Measurements from ENCODE around the gene F10.
"Not testable (repeated sequence)": the region's sequence is repeated elsewhere in the genome, so short reads cannot be mapped to it uniquely, and the experiment has no call there.

Gene F10

GRCh38 chr13:113122550-113123225, at the start of gene F10:
TSS of gene F10 (plus strand) at chr13:113122799. CDS start at chr13:113122856, 57 bp downstream.
- DNase-seq (ENCODE audit: low read depth) = peak; percentile 19

GRCh38 chr13:113073942-113074341, 48.7 kb upstream of the F10 start:
- H3K4me3 ChIP-seq (ENCODE audit: low read depth, low read length) = no peak overlapping the region
- no peak for DNase-seq (ENCODE audit: low read depth)

More at GRCh38 chr13:113122550-113123225, at the start of gene F10:
- H3K4me3 ChIP-seq (ENCODE audit: low read depth, low read length) = peak within 1 kb of the TSS; percentile 18

GRCh38 chr13:113074401-113074800, 48.2 kb upstream of the F10 start:
- DNase-seq (ENCODE audit: low read depth) = no peak
- no peak overlapping the region for H3K4me3 ChIP-seq (ENCODE audit: low read depth, low read length)

GRCh38 chr13:113074876-113075275, 47.7 kb upstream of the F10 start:
- no peak overlapping the region for H3K4me3 ChIP-seq (ENCODE audit: low read depth, low read length)
- DNase-seq (ENCODE audit: low read depth) = no peak

- no peak for DNase-seq (ENCODE audit: low read depth)
- no peak overlapping the region for H3K4me3 ChIP-seq (ENCODE audit: low read depth, low read length)
These were observed 46.9 kb upstream of the F10 start for GRCh38 chr13:113075711-113076110.

- no peak overlapping the region for H3K4me3 ChIP-seq (ENCODE audit: low read depth, low read length)
- DNase-seq (ENCODE audit: low read depth) = no peak
These were observed 45.8 kb upstream of the F10 start for GRCh38 chr13:113076681-113077401.

GRCh38 chr13:113077566-113077952, 45.0 kb upstream of the F10 start:
- H3K4me3 ChIP-seq (ENCODE audit: low read depth, low read length) = no peak overlapping the region
- DNase-seq (ENCODE audit: low read depth) = no peak

- DNase-seq (ENCODE audit: low read depth) = no peak
- no peak overlapping the region for H3K4me3 ChIP-seq (ENCODE audit: low read depth, low read length)
These were observed 44.4 kb upstream of the F10 start for GRCh38 chr13:113077953-113078901.

GRCh38 chr13:113078902-113079780, 43.5 kb upstream of the F10 start:
- no peak overlapping the region for H3K4me3 ChIP-seq (ENCODE audit: low read depth, low read length)
- no peak for DNase-seq (ENCODE audit: low read depth)

- not testable (repeated sequence) for H3K4me3 ChIP-seq (ENCODE audit: low read depth, low read length); DNase-seq (ENCODE audit: low read depth)
These were observed 42.9 kb upstream of the F10 start for GRCh38 chr13:113079781-113080080.

GRCh38 chr13:113080361-113080831, 42.2 kb upstream of the F10 start:
- no peak for DNase-seq (ENCODE audit: low read depth)
- H3K4me3 ChIP-seq (ENCODE audit: low read depth, low read length) = no peak overlapping the region

- H3K4me3 ChIP-seq (ENCODE audit: low read depth, low read length) = no peak overlapping the region
- no peak for DNase-seq (ENCODE audit: low read depth)
These were observed 41.6 kb upstream of the F10 start for GRCh38 chr13:113080901-113081521.

- H3K4me3 ChIP-seq (ENCODE audit: low read depth, low read length) = no peak overlapping the region
- no peak for DNase-seq (ENCODE audit: low read depth)
These were observed 40.2 kb upstream of the F10 start for GRCh38 chr13:113082198-113083021.

- H3K4me3 ChIP-seq (ENCODE audit: low read depth, low read length) = no peak overlapping the region
- DNase-seq (ENCODE audit: low read depth) = no peak
These were observed 39.6 kb upstream of the F10 start for GRCh38 chr13:113083022-113083373.

GRCh38 chr13:113083402-113084061, 39.1 kb upstream of the F10 start:
- DNase-seq (ENCODE audit: low read depth) = no peak
- no peak overlapping the region for H3K4me3 ChIP-seq (ENCODE audit: low read depth, low read length)

GRCh38 chr13:113084094-113084942, 38.3 kb upstream of the F10 start:
- no peak for DNase-seq (ENCODE audit: low read depth)

More at GRCh38 chr13:113084094-113084942, 38.3 kb upstream of the F10 start:
- H3K4me3 ChIP-seq (ENCODE audit: low read depth, low read length) = no peak overlapping the region
